GM12872 (cell line): Measurements from ENCODE around the gene PSTPIP1.

Source experiments
- CTCF ChIP-seq: IDR thresholded peaks from 3 replicates; pipeline ENCODE4 v1.5.1; 2011; ENCODE audit warnings: low read depth, mild to moderate bottlenecking, low read length, moderate library complexity; ENCODE audit not compliant: insufficient read depth

PSTPIP1 gene

GRCh38 chr15:77052556-77052955, 57.6 kb downstream of the PSTPIP1 start:
- no peak for TF ChIP-seq CTCF

GRCh38 chr15:77053709-77054108, 58.8 kb downstream of the PSTPIP1 start:
- no peak for TF ChIP-seq CTCF

GRCh38 chr15:77057072-77057471, 62.1 kb downstream of the PSTPIP1 start:
- no peak for TF ChIP-seq CTCF

- TF ChIP-seq CTCF = no peak
Measured at GRCh38 chr15:77057685-77058084, 62.8 kb downstream of the PSTPIP1 start.

- TF ChIP-seq CTCF = no peak
Measured at GRCh38 chr15:77058468-77058867, 63.5 kb downstream of the PSTPIP1 start.

- no peak for TF ChIP-seq CTCF
Measured at GRCh38 chr15:77059786-77060361, 64.9 kb downstream of the PSTPIP1 start.

GRCh38 chr15:77060546-77060945, 65.6 kb downstream of the PSTPIP1 start:
- no peak for TF ChIP-seq CTCF
